Measurements from ENCODE around the gene DNM1L. TPM values are rescaled to one million over a fixed set of nuclear protein-coding genes. Genes with fewer than 3 reads are reported as not detected.

Gene DNM1L
- total and polyA plus RNA-seq, 2 experiments from 2014 or later: 53.4 to 57.3 TPM

DNA sequence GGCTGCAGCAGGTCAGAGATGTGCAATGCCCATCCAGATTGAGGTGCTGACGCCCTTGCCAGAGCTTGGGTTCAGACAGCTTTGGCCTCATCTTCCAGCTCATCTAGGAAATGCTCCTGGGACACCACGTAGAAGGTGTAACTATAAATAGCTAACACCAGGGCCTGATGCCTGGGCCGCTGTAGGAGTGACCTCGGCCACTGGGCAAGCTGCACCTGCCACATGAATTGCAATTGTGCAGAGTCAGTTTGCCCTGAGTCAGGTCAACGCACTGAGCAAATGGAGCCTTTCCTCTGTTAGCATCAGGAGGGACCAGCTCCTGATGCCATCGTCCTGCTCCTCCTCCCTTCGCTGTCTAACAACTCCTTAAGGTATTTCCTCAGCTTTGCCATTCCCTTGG is 17.4 kb upstream of the DNM1L start:
- no peak overlapping the region for H3K9ac ChIP-seq
- H3F3A ChIP-seq (ENCODE audit: insufficient read depth): no peaks in the 10 kb centered on the region
- no peak for DNase-seq
- no peaks in the 10 kb centered on the region for H3K36me3 ChIP-seq (ENCODE audit: low read depth)
- no peaks in the 10 kb centered on the region for H3K27me3 ChIP-seq (replicated peaks; ENCODE audit: insufficient read depth)
- H3K9me2 ChIP-seq (ENCODE audit: insufficient read depth): no peaks in the 10 kb centered on the region
- H3K4me1 ChIP-seq (ENCODE audit: insufficient read depth): peaks cover 4% of the 10 kb centered on the region; the same call in 1 of the 2 replicates
- H4K20me1 ChIP-seq (ENCODE audit: insufficient read depth): no peaks in the 10 kb centered on the region
- no peak overlapping the region for H2AFZ ChIP-seq
- TF ChIP-seq EZH2phosphoT487 (IDR thresholded peaks at IDR 0.05; ENCODE audit: insufficient read depth, low read depth): no peak
- no peak for TF ChIP-seq EZH2 (IDR thresholded peaks at IDR 0.05; ENCODE audit: insufficient read depth, poor library complexity, severe bottlenecking)
- no peaks in the 10 kb centered on the region for H3K9me3 ChIP-seq (ENCODE audit: low read depth)
- WGBS, 2 experiments (ENCODE audit: low coverage in 1 of 2, low lambda C conversion rate in 2 of 2, missing lambda C conversion rate in 2 of 2): 83 to 91% methylated on average over 7 of the region's 7 CpGs
- no peak overlapping the region for H3K4me3 ChIP-seq
- H3K27ac ChIP-seq: no peak overlapping the region
- in situ Hi-C loops (cut with MboI): loop anchor here (25.0 kb wide), 2 partner anchors 599 to 999 kb away; partner anchors contain the start of gene ETFBKMT
- H3K4me2 ChIP-seq (ENCODE audit: unreplicated experiment): no peak overlapping the region
- H3K79me2 ChIP-seq (ENCODE audit: insufficient read depth): no peaks in the 10 kb centered on the region

DNA sequence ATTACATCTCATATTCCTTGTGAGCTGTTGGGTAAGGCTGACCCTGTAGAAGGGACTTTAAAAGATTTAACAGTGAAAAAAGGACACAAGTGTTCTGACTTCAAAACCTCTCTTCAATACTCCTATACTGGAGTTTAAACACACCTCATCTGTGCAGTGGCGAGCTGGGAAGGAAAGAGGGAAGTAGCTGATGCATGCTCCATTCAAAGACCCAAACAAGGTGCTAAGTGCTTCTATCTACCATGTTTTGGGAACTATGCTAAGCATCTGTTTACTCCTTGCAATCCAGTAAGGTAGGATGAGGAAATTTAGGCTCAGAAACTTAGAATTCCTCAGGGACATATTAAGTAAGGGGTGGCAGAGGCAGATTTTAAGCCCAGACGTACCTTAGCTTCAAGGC is 16.4 kb upstream of the DNM1L start:
- H3K4me2 ChIP-seq (ENCODE audit: unreplicated experiment): no peak overlapping the region
- no peak overlapping the region for H3K27ac ChIP-seq
- H3K4me1 ChIP-seq (ENCODE audit: insufficient read depth): peaks cover 4% of the 10 kb centered on the region; the same call in 1 of the 2 replicates
- no peak for TF ChIP-seq EZH2 (IDR thresholded peaks at IDR 0.05; ENCODE audit: insufficient read depth, poor library complexity, severe bottlenecking)
- no peak for TF ChIP-seq EZH2phosphoT487 (IDR thresholded peaks at IDR 0.05; ENCODE audit: insufficient read depth, low read depth)
- H3K9ac ChIP-seq: no peak overlapping the region
- H3K4me3 ChIP-seq: no peak overlapping the region
- no peaks in the 10 kb centered on the region for H3K9me2 ChIP-seq (ENCODE audit: insufficient read depth)
- H3K79me2 ChIP-seq (ENCODE audit: insufficient read depth): no peaks in the 10 kb centered on the region
- H3K36me3 ChIP-seq (ENCODE audit: low read depth): no peaks in the 10 kb centered on the region
- H3K9me3 ChIP-seq (ENCODE audit: low read depth): no peaks in the 10 kb centered on the region
- WGBS, 2 experiments (ENCODE audit: low coverage in 1 of 2, low lambda C conversion rate in 2 of 2, missing lambda C conversion rate in 2 of 2): 94 to 97% methylated on average over 2 of the region's 2 CpGs
- in situ Hi-C loops (cut with MboI): loop anchor here (25.0 kb wide), 2 partner anchors 600 to 1000 kb away; partner anchors contain the start of gene ETFBKMT
- H3K27me3 ChIP-seq (replicated peaks; ENCODE audit: insufficient read depth): no peaks in the 10 kb centered on the region
- DNase-seq: no peak
- H2AFZ ChIP-seq: no peak overlapping the region
- H3F3A ChIP-seq (ENCODE audit: insufficient read depth): no peaks in the 10 kb centered on the region
- H4K20me1 ChIP-seq (ENCODE audit: insufficient read depth): no peaks in the 10 kb centered on the region

DNA sequence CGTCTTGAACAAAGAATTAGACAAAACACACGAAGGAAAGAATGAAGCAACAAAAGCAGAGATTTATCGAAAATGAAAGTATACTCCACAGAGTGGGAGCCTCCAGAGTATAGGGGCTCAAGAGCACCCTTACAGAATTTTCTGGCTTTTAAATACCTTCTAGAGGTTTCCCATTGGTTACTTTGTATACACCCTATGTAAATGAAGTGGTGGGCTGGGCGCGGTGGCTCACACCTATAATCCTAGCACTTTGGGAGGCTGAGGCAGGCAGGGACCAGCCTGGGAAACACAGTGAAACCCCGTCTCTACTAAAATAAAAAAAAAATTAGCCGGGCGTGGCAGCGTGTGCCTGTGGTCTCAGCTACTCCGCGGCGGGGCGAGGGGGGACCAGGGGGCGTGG is 13.1 kb upstream of the DNM1L start:
- TF ChIP-seq EZH2phosphoT487 (IDR thresholded peaks at IDR 0.05; ENCODE audit: insufficient read depth, low read depth): no peak
- TF ChIP-seq EZH2 (IDR thresholded peaks at IDR 0.05; ENCODE audit: insufficient read depth, poor library complexity, severe bottlenecking): no peak
- Histone ChIP-seq H3K36me3 (ENCODE audit: low read depth) (no peaks in the 10 kb centered on the region), H3K27ac (no peak overlapping the region), H3K9me2 (ENCODE audit: insufficient read depth) (no peaks in the 10 kb centered on the region), H3K9ac (no peak overlapping the region), H3K4me3 (no peak overlapping the region), H3K79me2 (ENCODE audit: insufficient read depth) (no peaks in the 10 kb centered on the region), H3K4me2 (ENCODE audit: unreplicated experiment) (no peak overlapping the region), H3K4me1 (ENCODE audit: insufficient read depth) (no peaks in the 10 kb centered on the region), H4K20me1 (ENCODE audit: insufficient read depth) (no peaks in the 10 kb centered on the region), H2AFZ (no peak overlapping the region), H3F3A (ENCODE audit: insufficient read depth) (no peaks in the 10 kb centered on the region), H3K27me3 (replicated peaks; ENCODE audit: insufficient read depth) (no peaks in the 10 kb centered on the region), H3K9me3 (ENCODE audit: low read depth) (no peaks in the 10 kb centered on the region)
- DNase-seq: no peak
- 75 to 78% methylated on average over 14 of the region's 14 CpGs for WGBS, 2 experiments (ENCODE audit: low coverage in 1 of 2, low lambda C conversion rate in 2 of 2, missing lambda C conversion rate in 2 of 2)
- in situ Hi-C loops (cut with MboI): loop anchor here (25.0 kb wide), 2 partner anchors 604 to 1004 kb away; partner anchors contain the start of gene ETFBKMT

DNA sequence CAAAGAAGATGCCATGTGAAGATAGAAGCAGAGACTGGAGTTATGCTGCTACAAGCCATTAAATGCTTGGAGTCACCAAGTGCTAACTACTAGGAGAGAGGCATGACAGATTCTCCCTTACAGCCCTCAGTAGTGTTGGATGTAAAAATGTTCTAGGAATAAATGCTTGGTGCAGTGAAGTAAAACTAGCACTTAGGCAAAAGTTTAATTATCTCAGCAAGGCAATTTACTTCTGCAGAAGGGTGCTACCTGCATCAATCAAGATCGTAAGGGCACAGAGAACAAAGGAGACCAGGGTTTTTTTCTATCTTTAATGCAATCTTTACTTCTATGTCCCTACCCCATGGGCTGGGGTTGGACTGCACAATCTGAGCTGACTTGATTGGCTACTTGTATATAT is 9.5 kb upstream of the DNM1L start:
- H3F3A ChIP-seq (ENCODE audit: insufficient read depth): peaks cover 6% of the 10 kb centered on the region
- no peak overlapping the region for H3K4me2 ChIP-seq (ENCODE audit: unreplicated experiment)
- H3K4me1 ChIP-seq (ENCODE audit: insufficient read depth): peaks cover 8% of the 10 kb centered on the region; the same call in 1 of the 2 replicates
- H3K36me3 ChIP-seq (ENCODE audit: low read depth): no peaks in the 10 kb centered on the region
- no peak overlapping the region for H3K27ac ChIP-seq
- no peak overlapping the region for H2AFZ ChIP-seq
- H3K4me3 ChIP-seq: no peak overlapping the region
- H3K9me2 ChIP-seq (ENCODE audit: insufficient read depth): no peaks in the 10 kb centered on the region
- H3K27me3 ChIP-seq (replicated peaks; ENCODE audit: insufficient read depth): no peaks in the 10 kb centered on the region
- in situ Hi-C loops (cut with MboI): loop anchor here (25.0 kb wide), 2 partner anchors 607 to 1007 kb away; partner anchors contain the start of gene ETFBKMT
- no peak for DNase-seq
- H3K9me3 ChIP-seq (ENCODE audit: low read depth): no peaks in the 10 kb centered on the region
- no peak overlapping the region for H3K9ac ChIP-seq
- H4K20me1 ChIP-seq (ENCODE audit: insufficient read depth): no peaks in the 10 kb centered on the region
- TF ChIP-seq EZH2 (IDR thresholded peaks at IDR 0.05; ENCODE audit: insufficient read depth, poor library complexity, severe bottlenecking) (no peak), EZH2phosphoT487 (IDR thresholded peaks at IDR 0.05; ENCODE audit: insufficient read depth, low read depth) (no peak)
- 75 to 97% methylated on average over 1 of the region's 1 CpG for WGBS, 2 experiments (ENCODE audit: low coverage in 1 of 2, low lambda C conversion rate in 2 of 2, missing lambda C conversion rate in 2 of 2)
- H3K79me2 ChIP-seq (ENCODE audit: insufficient read depth): no peaks in the 10 kb centered on the region

Data from GM23248 (cell line).